SIG-M5 treated with dmso at 0.1 percent for 504 hours (cell line): ENCODE data around the gene REXO2.
A peak's percentile ranks its signal among the peaks of the same experiment; 100 is the strongest.

Experiments
- DNase-seq: peaks from one replicate; lab custom pipeline; 2025; ENCODE audit not compliant: unreplicated experiment; lab: John Stamatoyannopoulos, UW

Gene REXO2

GRCh38 chr11:114439229-114440120 is at the start of gene REXO2:
TSS of gene REXO2 (plus strand) at chr11:114439467. CDS start at chr11:114439529, 62 bp downstream.
- peak; percentile 86 for DNase-seq

DNA sequence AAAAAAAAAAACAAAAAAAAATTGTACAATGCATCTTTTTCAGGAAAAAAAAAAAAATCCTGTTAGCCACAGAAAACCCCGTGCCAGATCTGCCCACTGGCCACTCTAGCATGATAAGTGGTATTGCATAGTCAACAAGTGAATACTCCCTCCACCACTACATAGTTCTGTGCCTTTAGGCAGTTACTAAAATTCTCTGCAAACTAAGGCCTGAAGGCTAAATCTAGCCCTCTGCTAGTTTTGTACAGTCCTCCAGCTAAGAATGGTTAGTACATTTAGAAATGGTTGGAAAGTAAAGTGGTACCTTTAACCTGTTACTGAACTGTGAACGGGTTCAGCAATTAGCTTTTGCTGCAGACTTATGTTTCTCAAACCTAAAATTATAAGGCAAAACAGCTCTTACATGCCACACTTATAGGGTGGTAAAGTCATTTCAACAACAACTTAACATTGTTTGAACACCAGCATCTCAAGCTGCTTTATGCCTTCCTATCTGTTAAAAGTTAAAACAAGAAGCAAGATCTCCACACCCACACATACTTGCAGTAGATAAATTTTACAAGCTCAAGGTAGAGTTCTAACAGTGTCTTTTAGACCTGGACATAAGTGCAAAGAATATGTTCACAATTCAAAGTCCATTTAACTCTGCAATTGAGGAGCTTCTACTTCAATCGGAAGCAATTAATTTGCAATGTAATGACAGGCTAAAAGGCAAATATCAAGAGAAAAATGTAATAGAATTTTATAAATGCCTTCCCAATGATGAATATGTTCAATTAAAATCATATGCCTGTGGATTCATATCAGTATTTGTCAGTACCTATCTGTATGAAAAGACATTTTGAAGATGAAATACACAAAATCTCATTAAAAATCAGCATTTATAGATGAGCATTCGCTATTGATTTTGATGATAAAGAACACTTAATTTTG is 46.3 kb upstream of the REXO2 start:
- DNase-seq: no peak

- DNase-seq: no peak
These were observed 43.5 kb upstream of the REXO2 start for GRCh38 chr11:114395736-114396135.

GRCh38 chr11:114396916-114397315 is 42.4 kb upstream of the REXO2 start:
- DNase-seq: no peak

DNA sequence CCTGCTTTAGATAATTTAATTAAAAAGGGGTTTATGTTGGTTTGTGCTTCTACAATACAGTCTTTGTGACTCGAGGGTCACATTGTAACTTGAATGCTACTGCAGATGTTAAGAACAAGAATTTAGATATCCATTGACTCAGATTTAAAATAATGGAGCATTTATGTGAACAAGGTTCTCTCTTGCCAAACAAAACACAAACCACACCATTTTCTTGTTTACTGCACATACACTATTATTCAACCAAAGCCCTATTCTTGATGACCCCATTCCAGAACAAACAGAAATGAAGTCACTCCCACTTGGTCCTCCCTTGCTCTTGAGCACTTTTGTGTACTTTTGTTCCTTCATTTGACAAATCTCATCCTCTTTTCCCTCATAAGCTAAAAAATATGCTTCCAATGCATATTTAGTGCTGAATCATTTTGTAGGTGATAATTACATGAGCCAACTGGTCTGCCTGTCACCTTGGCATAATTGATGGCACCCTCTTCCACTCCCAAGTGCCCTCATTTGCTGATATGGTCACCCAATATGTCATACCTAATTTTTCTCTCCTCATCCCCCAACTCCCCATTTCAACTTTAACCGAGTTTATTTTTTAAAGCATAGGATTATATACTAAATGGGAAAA is 41.8 kb upstream of the REXO2 start:
- no peak for DNase-seq

DNA sequence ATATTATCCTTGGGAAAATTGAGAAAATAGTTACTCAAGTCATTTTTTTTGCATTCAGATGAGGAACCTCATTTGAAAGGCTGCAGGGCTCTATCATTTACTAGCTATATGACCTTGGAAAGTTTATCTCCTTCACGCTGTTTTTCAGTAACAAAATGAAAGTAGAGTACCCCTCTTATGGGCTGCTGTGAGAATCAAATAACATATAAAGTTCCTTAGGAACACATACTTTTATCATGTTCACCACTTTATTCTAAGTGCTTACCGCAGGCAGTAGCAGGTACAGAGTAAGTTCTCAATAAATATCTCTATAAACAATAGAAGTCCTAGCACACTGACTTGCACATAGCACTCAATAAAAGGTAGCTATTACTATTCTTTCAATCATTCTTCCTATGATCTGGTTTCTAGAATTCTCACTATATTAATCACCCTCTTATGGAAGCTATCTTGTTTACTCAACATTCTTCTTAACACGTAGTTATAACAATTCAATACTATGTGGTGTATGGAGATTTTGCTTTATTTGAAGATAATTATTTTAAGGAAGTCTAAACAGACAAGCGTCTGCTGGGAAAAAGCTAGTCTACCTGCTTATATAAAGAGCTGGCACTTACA is 40.9 kb upstream of the REXO2 start:
- DNase-seq: no peak

DNA sequence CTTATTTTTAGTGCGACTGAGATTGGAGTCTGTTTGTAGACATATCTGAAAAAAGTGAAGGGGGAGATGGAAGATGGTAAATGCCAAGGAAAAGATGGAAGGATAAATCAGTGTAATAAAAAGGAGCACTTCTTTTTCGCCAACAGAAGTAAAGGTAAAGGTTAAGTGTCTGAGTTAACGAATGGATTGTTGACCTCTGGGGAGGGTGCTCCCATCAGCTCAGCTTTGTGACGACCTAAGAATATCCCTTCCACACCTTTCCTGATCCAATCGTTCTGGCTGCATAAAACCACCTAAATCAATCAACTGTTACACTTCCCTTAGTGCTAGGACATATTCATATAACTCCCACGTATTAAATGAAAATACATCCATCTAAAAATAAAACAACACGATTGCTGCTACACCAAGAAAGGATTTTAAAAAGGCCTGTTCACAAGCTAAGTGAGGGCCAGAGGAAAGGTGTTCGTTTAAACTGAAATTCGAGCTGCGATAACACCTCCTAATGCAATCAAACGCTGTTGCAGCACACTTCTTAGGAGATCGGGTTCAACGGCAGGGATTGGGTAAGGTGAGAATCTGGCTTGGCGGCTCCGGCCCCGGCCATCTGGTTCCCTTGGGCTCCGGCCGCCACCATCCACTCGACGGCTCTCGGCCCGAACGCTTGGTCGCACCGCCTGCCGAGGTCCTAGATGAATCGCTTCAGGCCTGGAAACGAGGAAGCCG is 39.6 kb upstream of the REXO2 start:
- no peak for DNase-seq

- peak; percentile 90 for DNase-seq
These were observed 38.9 kb upstream of the REXO2 start, which contains the start of the genes C11orf71 and RBM7 for GRCh38 chr11:114400216-114400914. TSS of gene C11orf71 (minus strand) at chr11:114400511. CDS start at chr11:114400331, 180 bp downstream. TSS of gene RBM7 (plus strand) at chr11:114400666. CDS start at chr11:114400672, 6 bp downstream.

DNA sequence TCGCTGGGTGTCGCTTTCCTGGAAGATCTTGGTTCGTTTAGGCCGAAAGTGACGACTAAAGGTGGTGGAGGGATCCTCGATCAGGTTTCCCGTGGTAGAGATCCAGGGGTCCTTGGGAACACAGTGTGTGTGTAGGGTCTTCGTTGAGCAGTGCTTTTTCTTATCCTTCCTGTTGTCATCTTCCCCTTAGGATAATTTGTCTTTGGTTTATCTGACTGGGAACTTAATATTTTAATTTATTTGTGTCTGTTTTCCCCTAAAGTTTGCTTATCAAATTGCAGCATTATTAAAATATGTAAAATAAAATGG is 38.4 kb upstream of the REXO2 start:
- DNase-seq: no peak

DNA sequence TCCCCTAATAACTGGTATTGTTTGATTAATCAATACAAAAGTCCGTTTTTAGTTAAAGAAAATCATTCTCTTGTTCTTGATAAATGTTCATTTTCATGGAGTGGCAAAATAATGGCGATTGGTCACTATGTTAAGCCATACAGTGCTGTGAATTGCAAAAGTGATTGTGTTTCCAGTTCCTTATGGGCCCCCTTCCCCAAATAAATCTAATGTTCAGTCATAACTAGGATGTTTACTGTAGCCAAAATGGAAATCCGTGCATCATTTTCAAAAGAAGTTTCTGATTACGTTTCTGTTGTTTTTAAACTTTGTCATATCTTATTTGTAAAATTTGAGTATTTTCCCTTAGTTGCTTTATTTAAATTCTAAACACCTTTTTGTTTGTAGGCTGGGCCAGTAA is 38.0 kb upstream of the REXO2 start:
- DNase-seq: peak; percentile 20

DNA sequence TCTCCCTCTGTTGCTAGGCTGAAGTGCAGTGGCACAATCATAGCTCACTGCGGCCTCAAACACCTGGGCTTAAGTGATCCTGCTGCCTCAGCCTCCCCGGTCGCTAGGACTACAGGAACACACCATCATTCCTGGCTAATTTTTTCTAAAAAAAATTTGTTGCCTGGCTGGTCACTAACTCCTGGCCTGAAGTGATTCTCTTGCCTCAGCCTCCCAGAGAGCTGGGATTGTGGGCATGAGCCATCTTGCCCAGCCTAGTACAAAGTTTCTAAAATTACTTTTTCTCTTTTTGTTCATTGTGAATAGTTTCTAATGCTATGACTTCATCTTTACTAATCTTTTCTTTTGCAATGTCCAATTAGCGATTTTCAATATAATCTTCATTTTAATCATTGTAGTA is 26.3 kb upstream of the REXO2 start:
- DNase-seq: no peak

DNA sequence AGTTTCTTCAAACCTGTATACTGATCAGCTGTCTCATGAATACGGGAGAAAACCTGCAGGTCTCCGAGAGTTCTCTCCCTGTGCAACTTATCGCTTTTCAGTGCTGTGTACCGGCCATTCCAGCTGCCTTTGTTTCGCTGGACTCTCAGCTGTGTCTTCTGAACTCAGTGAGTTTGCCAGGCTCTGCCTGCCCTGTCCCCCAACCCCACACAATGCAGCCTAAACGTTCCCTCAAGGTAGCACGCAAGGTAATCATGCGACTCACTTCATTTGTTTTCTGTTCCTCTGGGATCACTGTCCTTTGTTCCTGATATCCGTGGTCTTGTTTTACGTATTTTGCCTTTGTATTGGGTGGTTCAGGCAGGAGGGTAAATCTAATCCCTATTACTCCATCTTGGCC is 25.3 kb upstream of the REXO2 start:
- DNase-seq: no peak

DNA sequence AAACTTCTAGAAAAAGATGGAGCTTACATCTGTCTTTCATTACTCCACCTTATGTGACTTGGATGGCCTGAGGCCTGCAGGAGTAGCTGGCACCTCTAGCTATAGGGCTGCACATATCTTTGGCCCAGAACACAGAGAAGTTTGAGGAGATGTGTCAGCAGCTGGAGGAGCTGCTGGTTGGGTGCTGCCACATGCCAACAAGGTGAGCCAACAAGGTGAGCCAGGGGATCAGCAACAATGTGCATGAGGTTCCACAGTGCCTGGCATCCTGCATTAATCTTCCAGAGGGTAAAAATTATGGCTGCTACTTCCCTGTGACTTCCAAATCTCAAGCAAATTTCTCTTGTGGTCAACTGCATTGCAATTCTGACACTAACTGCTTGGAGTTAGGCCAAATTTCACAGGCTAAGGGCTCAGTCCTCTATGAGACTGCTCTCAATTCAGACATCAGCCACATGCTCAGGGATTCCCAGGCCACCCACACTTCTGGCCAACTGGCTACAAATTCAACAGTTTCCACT is 22.8 kb upstream of the REXO2 start:
- DNase-seq: no peak

DNA sequence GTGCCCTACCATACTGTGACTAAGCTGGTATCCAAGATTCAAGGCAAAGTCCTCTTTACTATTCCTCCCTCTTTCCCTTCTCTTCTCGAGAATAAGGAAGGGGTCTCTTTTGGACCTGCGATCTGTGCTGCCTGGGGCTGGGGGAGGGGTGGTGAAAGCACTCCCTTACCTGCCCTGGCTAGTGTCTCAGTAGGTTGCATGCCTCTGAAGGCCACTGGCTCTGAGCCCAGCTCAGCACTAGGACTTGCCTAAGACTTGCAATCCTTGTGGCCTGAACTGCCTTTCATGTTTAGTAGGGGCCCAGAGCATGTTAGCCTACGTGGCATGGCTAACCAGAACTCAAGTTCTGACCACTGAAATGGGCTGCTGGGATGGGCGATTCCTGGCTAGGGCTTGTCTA is 13.0 kb upstream of the REXO2 start:
- no peak for DNase-seq

DNA sequence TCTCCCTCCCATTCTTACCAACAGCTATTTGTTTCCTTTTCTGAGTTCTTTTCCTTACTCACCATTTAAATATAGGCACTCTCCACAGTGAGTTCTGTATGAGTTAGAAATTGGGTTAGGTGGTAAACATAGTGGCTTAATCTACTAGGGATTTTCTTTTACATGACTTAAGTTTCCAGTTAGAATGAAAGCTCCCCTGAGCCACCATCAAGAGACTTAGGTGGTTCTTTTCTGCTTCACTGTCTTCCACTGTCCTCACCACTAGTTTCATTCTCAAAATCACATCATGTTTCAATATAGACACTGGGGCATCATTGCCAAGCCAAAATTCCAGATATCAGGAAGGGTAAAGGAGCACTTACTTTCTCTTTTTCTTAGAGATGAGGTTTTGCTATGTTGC is 9.0 kb upstream of the REXO2 start:
- no peak for DNase-seq

- no peak for DNase-seq
These were observed 6.4 kb upstream of the REXO2 start for GRCh38 chr11:114432893-114433292.

- DNase-seq: no peak
These were observed 5.9 kb upstream of the REXO2 start for GRCh38 chr11:114433376-114433775.

DNA sequence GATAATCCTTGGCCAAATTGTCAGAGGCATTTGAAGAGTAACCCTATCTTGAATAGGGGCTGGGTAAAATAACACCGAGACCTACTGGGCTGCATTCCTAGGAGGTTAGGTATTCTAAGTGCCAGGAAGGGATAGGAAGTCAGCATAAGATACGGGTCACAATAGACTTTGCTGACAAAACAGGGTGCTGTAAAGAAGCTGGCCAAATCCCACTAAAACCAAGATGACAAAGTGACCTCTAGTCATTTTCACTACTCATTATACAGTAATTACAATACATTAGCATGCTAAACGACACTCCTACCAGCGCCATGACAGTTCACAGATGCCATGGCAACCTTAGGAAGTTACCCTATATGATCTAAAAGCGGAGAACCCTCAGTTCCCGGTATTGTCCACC is 964 bp upstream of the REXO2 start:
- DNase-seq: no peak

GRCh38 chr11:114440121-114440860 is 1.0 kb downstream of the REXO2 start:
- no peak for DNase-seq
